ENCODE measurements around the gene TNC. TPM values are rescaled to one million over a fixed set of nuclear protein-coding genes. Genes with fewer than 3 reads are reported as not detected.

TNC gene
- total RNA-seq, 1 donor from 2014 or later: 64.1 TPM

- H3K27ac Mint-ChIP-seq (ENCODE audit: unreplicated experiment): no peak overlapping the region
- no peak for DNase-seq (ENCODE audit: low spot score)
- no peak overlapping the region for H3K4me3 Mint-ChIP-seq (ENCODE audit: unreplicated experiment)
- peaks cover 31% of the 10 kb centered on the region for H3K4me1 Mint-ChIP-seq (ENCODE audit: low read depth)
- no peaks in the 10 kb centered on the region for H3K27me3 Mint-ChIP-seq (ENCODE audit: low read depth)
- H3K36me3 Mint-ChIP-seq (ENCODE audit: low read depth): peaks cover 5% of the 10 kb centered on the region
- H3K9me3 Mint-ChIP-seq (ENCODE audit: low read depth): no peaks in the 10 kb centered on the region
- TF ChIP-seq CTCF (IDR thresholded peaks at IDR 0.05): no peak
Observed at GRCh38 chr9:115090486-115090885, 27.5 kb downstream of the TNC start.

GRCh38 chr9:115088860-115089259, 29.1 kb downstream of the TNC start:
- Mint-ChIP-seq H3K36me3 (ENCODE audit: low read depth) (peaks cover 5% of the 10 kb centered on the region), H3K9me3 (ENCODE audit: low read depth) (no peaks in the 10 kb centered on the region), H3K4me3 (ENCODE audit: unreplicated experiment) (no peak overlapping the region), H3K27me3 (ENCODE audit: low read depth) (no peaks in the 10 kb centered on the region), H3K4me1 (ENCODE audit: low read depth) (peaks cover 24% of the 10 kb centered on the region), H3K27ac (ENCODE audit: unreplicated experiment) (no peak overlapping the region)
- no peak for TF ChIP-seq CTCF (IDR thresholded peaks at IDR 0.05)
- no peak for DNase-seq (ENCODE audit: low spot score)

- no peak for DNase-seq (ENCODE audit: low spot score)
- Mint-ChIP-seq H3K4me1 (ENCODE audit: low read depth) (peaks cover 24% of the 10 kb centered on the region), H3K9me3 (ENCODE audit: low read depth) (no peaks in the 10 kb centered on the region), H3K36me3 (ENCODE audit: low read depth) (peaks cover 6% of the 10 kb centered on the region), H3K4me3 (ENCODE audit: unreplicated experiment) (no peak overlapping the region), H3K27me3 (ENCODE audit: low read depth) (no peaks in the 10 kb centered on the region), H3K27ac (ENCODE audit: unreplicated experiment) (peak overlapping the region; percentile 79)
- no peak for TF ChIP-seq CTCF (IDR thresholded peaks at IDR 0.05)
Observed at GRCh38 chr9:115086886-115087285, 31.1 kb downstream of the TNC start.

- Mint-ChIP-seq H3K4me3 (ENCODE audit: unreplicated experiment) (no peak overlapping the region), H3K4me1 (ENCODE audit: low read depth) (peaks cover 24% of the 10 kb centered on the region), H3K36me3 (ENCODE audit: low read depth) (peaks cover 6% of the 10 kb centered on the region), H3K27me3 (ENCODE audit: low read depth) (no peaks in the 10 kb centered on the region), H3K27ac (ENCODE audit: unreplicated experiment) (no peak overlapping the region), H3K9me3 (ENCODE audit: low read depth) (no peaks in the 10 kb centered on the region)
- no peak for DNase-seq (ENCODE audit: low spot score)
- no peak for TF ChIP-seq CTCF (IDR thresholded peaks at IDR 0.05)
Observed at GRCh38 chr9:115086461-115086860, 31.5 kb downstream of the TNC start.

GRCh38 chr9:115085773-115086377, 32.1 kb downstream of the TNC start:
- no peaks in the 10 kb centered on the region for H3K9me3 Mint-ChIP-seq (ENCODE audit: low read depth)

More at GRCh38 chr9:115085773-115086377, 32.1 kb downstream of the TNC start:
- Mint-ChIP-seq H3K4me1 (ENCODE audit: low read depth) (peaks cover 24% of the 10 kb centered on the region), H3K27ac (ENCODE audit: unreplicated experiment) (no peak overlapping the region), H3K4me3 (ENCODE audit: unreplicated experiment) (no peak overlapping the region), H3K27me3 (ENCODE audit: low read depth) (no peaks in the 10 kb centered on the region), H3K36me3 (ENCODE audit: low read depth) (peaks cover 6% of the 10 kb centered on the region)
- DNase-seq (ENCODE audit: low spot score): no peak
- no peak for TF ChIP-seq CTCF (IDR thresholded peaks at IDR 0.05)

Data from chondrocyte (in vitro differentiated cells).